DOHH2 (cell line): ENCODE data around the gene TAF1.

Experiments
- EZH2phosphoT487 ChIP-seq: fragments of 200-600 bp; sonication (generic); IDR thresholded peaks from 2 replicates; pipeline ENCODE4 v1.6.1; 2017; ENCODE audit warnings: borderline replicate concordance, mild to moderate bottlenecking, antibody characterized with exemption, low read length, moderate library complexity, mixed read lengths
- TF ChIP-seq, protein P1 (sequence below): fragments of 200-600 bp; sonication (generic); IDR thresholded peaks from one replicate; pipeline ENCODE4 v1.5.1; 2014; ENCODE audit warnings: antibody characterized with exemption, mild to moderate bottlenecking, low read depth, low read length; ENCODE audit not compliant: poor library complexity, severe bottlenecking

DNA sequence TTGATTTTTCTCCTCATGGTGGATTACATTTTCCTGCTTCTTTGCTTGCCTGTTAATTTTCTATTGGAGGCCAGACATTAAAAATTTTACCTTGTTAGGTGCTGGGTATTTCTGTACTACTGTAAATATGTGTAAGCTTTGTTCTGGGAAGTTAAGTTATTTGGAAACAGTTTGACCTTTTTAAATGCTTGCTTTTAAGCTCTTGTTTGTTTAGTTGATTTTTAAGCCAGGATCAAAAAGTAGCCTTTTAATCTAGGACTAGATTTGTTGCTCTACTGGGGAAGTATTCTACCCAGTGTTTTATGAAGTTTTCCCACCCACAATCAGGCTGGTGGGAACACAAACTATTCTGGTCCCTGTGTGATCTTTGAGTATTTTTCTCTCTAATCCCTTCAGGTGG lies 121.7 kb downstream of the TAF1 start:
- TF ChIP-seq, protein P1, sequence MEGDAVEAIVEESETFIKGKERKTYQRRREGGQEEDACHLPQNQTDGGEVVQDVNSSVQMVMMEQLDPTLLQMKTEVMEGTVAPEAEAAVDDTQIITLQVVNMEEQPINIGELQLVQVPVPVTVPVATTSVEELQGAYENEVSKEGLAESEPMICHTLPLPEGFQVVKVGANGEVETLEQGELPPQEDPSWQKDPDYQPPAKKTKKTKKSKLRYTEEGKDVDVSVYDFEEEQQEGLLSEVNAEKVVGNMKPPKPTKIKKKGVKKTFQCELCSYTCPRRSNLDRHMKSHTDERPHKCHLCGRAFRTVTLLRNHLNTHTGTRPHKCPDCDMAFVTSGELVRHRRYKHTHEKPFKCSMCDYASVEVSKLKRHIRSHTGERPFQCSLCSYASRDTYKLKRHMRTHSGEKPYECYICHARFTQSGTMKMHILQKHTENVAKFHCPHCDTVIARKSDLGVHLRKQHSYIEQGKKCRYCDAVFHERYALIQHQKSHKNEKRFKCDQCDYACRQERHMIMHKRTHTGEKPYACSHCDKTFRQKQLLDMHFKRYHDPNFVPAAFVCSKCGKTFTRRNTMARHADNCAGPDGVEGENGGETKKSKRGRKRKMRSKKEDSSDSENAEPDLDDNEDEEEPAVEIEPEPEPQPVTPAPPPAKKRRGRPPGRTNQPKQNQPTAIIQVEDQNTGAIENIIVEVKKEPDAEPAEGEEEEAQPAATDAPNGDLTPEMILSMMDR: no peak
- TF ChIP-seq EZH2phosphoT487: no peak
